Kidney (tissue), 14 donors: ENCODE measurements around the gene FN3KRP. TPM values are rescaled to one million over a fixed set of nuclear protein-coding genes. Genes with fewer than 3 reads are reported as not detected.
A peak's percentile ranks its signal among the peaks of the same experiment; 100 is the strongest.

Experiments used
- DNase-seq, 5 donors: peaks; one replicate each; pipeline ENCODE4 v3.0.0-alpha.2; 2013 to 2020
- FAIRE-seq: peaks from 2 replicates; lab custom pipeline; 2012; peaks lifted over from hg19 to GRCh38; lab: Jason Lieb, UNC
- H3K27ac ChIP-seq, 2 donors: one replicate each; pipeline ENCODE4 v1.7.0; 2013; ENCODE audit warnings: low read depth in 2 of 2, low read length in 2 of 2, inconsistent platforms in 1 of 2
- H3K27me3 ChIP-seq: one replicate; pipeline ENCODE4 v1.7.1; 2013; ENCODE audit warnings: low read length, inconsistent platforms; ENCODE audit not compliant: control insufficient read depth, insufficient read depth
- H3K36me3 ChIP-seq, 3 donors: one replicate each; pipeline versions ENCODE4 v1.7.0 to v1.7.1; 2013; ENCODE audit warnings: low read length in 3 of 3, control low read depth in 1 of 3, inconsistent platforms in 1 of 3; ENCODE audit not compliant: insufficient read depth in 3 of 3, control insufficient read depth in 2 of 3
- H3K4me1 ChIP-seq, 3 donors: one replicate each; pipeline versions ENCODE4 v1.7.0 to v1.7.1; 2013; ENCODE audit warnings: low read length in 3 of 3, inconsistent platforms in 1 of 3, low read depth in 1 of 3; ENCODE audit not compliant: control insufficient read depth in 2 of 3, insufficient read depth in 2 of 3
- H3K4me3 ChIP-seq, 3 donors: one replicate each; pipeline versions ENCODE4 v1.7.0 to v1.8.1; 2013; ENCODE audit warnings: low read length in 3 of 3, control low read depth in 1 of 3, inconsistent platforms in 1 of 3
- H3K9ac ChIP-seq, 3 donors: one replicate each; pipeline versions ENCODE4 v1.7.0 to v1.7.1; 2013; ENCODE audit warnings: low read length in 3 of 3, control low read depth in 1 of 3, inconsistent platforms in 1 of 3
- H3K9me3 ChIP-seq, 3 donors: one replicate each; pipeline versions ENCODE4 v1.7.0 to v1.7.1; 2013; ENCODE audit warnings: low read length in 3 of 3, control low read depth in 1 of 3, inconsistent platforms in 1 of 3; ENCODE audit not compliant: control insufficient read depth in 2 of 3, insufficient read depth in 1 of 3
- CTCF ChIP-seq: IDR thresholded peaks from 3 replicates; pipeline ENCODE4 v1.5.1; 2012; ENCODE audit warnings: mild to moderate bottlenecking, moderate library complexity, borderline replicate concordance; ENCODE audit not compliant: insufficient read depth; ENCODE audit errors: extremely low read depth
- intact Hi-C: fragments of 100-400 bp; cut with DNase I; formaldehyde crosslinking; loops from one replicate; pipeline ENCODE4 v1.11.1; 2022
- polyA plus RNA-seq: library from polyadenylated mRNA; stranded (reverse); fragments of 350-450 nt; fragmentation: Illumina TruSeq; extraction: RNeasy Lipid Tissue Mini Kit (QIAGEN cat#74804); gene quantifications from one replicate; pipeline ENCODE4 v1.2.3, GENCODE V29; 2014; ENCODE audit warnings: low read depth, low replicate concordance; ENCODE audit not compliant: insufficient read depth
- total RNA-seq: library from RNA; stranded (reverse); fragmentation: NEBNext Ultra II Directional; extraction: Animal tissue kit (Norgen Biotek cat#: 25700); gene quantifications from one replicate; pipeline ENCODE4 v1.2.1, GENCODE V29; 2021
- donor health status: control.
- donor health status: control.
- donor health status: control.
- donor health status: control.
- donor health status: control.
- donor health status: DM: yes; HTN: yes; CAD: no.
- donor health status: Normal renal cell carcinoma (clear cell type).

Gene FN3KRP
- total and polyA plus RNA-seq, 2 donors from 2014 or later, result 30.6 to 36.6 TPM

- no peak for TF ChIP-seq CTCF
- FAIRE-seq (no peak), DNase-seq (no peak)
- Histone ChIP-seq H3K9ac (peak overlapping the region in 1 of 3 donors; percentile 78), H3K9me3 (peaks cover 0 to 3% (median 0%) of the 10 kb centered on the region in 3 donors), H3K36me3 (no peaks in the 10 kb centered on the region), H3K27me3 (no peaks in the 10 kb centered on the region), H3K27ac (peak overlapping the region; percentile 93 to 98), H3K4me1 (peaks cover 0 to 19% (median 17%) of the 10 kb centered on the region in 3 donors), H3K4me3 (no peak overlapping the region)
- intact Hi-C loops, result no loop called here
Observed at GRCh38 chr17:82686366-82687324, 29.9 kb upstream of the FN3KRP start.

- no peak for TF ChIP-seq CTCF
- DNase-seq (peak; percentile 62 to 86 (median 82)), FAIRE-seq (peak; percentile 92)
- Histone ChIP-seq H3K9ac (peak overlapping the region in 1 of 3 donors; percentile 78), H3K36me3 (no peaks in the 10 kb centered on the region), H3K27ac (peak overlapping the region; percentile 93 to 98), H3K4me3 (no peak overlapping the region), H3K4me1 (peaks cover 0 to 19% (median 17%) of the 10 kb centered on the region in 3 donors), H3K9me3 (no peaks in the 10 kb centered on the region), H3K27me3 (no peaks in the 10 kb centered on the region)
- intact Hi-C loops, result no loop called here
Observed at GRCh38 chr17:82687375-82687861, 29.1 kb upstream of the FN3KRP start.

- no peak for TF ChIP-seq CTCF
- Histone ChIP-seq H3K4me1 (peaks cover 0 to 19% (median 17%) of the 10 kb centered on the region in 3 donors), H3K27me3 (no peaks in the 10 kb centered on the region), H3K9me3 (no peaks in the 10 kb centered on the region), H3K36me3 (no peaks in the 10 kb centered on the region), H3K4me3 (no peak overlapping the region), H3K9ac (peak overlapping the region in 1 of 3 donors; percentile 78), H3K27ac (peak overlapping the region; percentile 93 to 98)
- FAIRE-seq, result no peak
- DNase-seq, result peak in 2 of 5 donors; percentile 46 to 64
- intact Hi-C loops, result no loop called here
Observed at GRCh38 chr17:82687871-82688270, 28.6 kb upstream of the FN3KRP start.
